ENCODE measurements around the gene OTOGL. TPM values are rescaled to one million over a fixed set of nuclear protein-coding genes. Genes with fewer than 3 reads are reported as not detected.

OTOGL gene
- total RNA-seq, 1 experiment from 2014 or later: not detected

DNA sequence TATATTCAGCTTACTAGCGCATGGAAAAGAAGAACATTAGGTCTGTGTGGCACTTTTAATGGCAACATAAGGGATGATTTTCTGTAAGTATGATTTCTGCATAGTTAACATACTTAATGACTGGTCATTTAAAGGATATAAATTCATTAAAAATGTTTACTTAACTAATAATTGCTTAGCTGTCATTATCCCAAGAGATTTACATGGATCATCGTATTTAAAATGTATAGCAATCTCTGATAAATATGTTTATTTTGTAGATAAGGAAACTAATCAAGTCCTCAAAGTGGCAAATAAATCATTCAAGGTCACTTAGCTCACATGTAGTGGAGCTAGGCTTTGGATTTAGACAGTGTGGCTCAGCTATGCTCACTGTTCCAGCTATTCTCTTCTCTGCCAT lies 158.6 kb downstream of the OTOGL start:
- Histone ChIP-seq H3K27me3 (ENCODE audit: insufficient read depth, low read depth) (no peaks in the 10 kb centered on the region), H3K4me2 (no peak overlapping the region), H3K36me3 (ENCODE audit: low read depth) (no peaks in the 10 kb centered on the region), H3K4me1 (replicated peaks; ENCODE audit: insufficient read depth) (no peaks in the 10 kb centered on the region), H3F3A (ENCODE audit: insufficient read depth, low read depth) (no peaks in the 10 kb centered on the region), H3K27ac (no peak overlapping the region), H3K9me3 (ENCODE audit: insufficient read depth, low read depth) (no peaks in the 10 kb centered on the region; the same call in none of the 2 replicates), H4K20me1 (ENCODE audit: insufficient read depth) (no peaks in the 10 kb centered on the region), H3K79me2 (ENCODE audit: low read depth) (no peaks in the 10 kb centered on the region), H2AFZ (no peak overlapping the region), H3K9me2 (ENCODE audit: insufficient read depth) (no peaks in the 10 kb centered on the region), H3K4me3 (no peak overlapping the region)
- DNase-seq: no peak
- CTCF ChIA-PET: interaction anchor here (0.5 to 0.6 kb wide), 2 partner anchors 12 to 263 kb away, joined by 3 read pairs; no protein-coding TSS in a partner anchor
- BruUV-seq (replicated peaks): no TSS peak
- intact Hi-C loops (cut with micrococcal nuclease; ENCODE audit: unreplicated experiment): no loop called here
- POLR2A ChIA-PET (ENCODE audit: unreplicated experiment): no interaction called here
- TF ChIP-seq EZH2 (IDR thresholded peaks at IDR 0.05; ENCODE audit: low read depth): no peak
- TF ChIP-seq, protein P1, sequence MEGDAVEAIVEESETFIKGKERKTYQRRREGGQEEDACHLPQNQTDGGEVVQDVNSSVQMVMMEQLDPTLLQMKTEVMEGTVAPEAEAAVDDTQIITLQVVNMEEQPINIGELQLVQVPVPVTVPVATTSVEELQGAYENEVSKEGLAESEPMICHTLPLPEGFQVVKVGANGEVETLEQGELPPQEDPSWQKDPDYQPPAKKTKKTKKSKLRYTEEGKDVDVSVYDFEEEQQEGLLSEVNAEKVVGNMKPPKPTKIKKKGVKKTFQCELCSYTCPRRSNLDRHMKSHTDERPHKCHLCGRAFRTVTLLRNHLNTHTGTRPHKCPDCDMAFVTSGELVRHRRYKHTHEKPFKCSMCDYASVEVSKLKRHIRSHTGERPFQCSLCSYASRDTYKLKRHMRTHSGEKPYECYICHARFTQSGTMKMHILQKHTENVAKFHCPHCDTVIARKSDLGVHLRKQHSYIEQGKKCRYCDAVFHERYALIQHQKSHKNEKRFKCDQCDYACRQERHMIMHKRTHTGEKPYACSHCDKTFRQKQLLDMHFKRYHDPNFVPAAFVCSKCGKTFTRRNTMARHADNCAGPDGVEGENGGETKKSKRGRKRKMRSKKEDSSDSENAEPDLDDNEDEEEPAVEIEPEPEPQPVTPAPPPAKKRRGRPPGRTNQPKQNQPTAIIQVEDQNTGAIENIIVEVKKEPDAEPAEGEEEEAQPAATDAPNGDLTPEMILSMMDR (conservative IDR thresholded peaks at IDR 0.05): no peak

DNA sequence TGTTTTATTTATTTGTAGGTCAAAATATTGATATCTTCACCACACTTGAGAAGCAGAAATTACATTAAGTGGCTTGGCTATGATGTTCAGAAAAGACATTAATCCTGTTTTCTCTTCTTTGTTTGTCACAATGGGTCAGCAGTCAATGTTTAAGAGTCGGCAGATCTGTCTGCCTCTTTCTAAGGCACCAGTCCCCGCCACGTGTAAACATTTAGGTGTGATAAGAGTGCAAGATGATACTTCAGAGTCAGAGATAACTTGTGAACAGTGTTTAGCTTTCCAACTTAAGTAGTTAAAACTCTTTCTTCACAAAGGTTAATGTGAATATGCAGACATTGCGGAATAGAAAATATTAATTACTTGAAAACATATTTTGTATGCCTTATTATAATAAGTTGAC lies 160.9 kb downstream of the OTOGL start:
- intact Hi-C loops (cut with micrococcal nuclease; ENCODE audit: unreplicated experiment): loop anchor here (10.0 kb wide), 1 partner anchor 375 kb away; no protein-coding TSS in a partner anchor
- CTCF ChIA-PET: no interaction called here
- no peaks in the 10 kb centered on the region for H3K27me3 ChIP-seq (ENCODE audit: insufficient read depth, low read depth)
- H3K79me2 ChIP-seq (ENCODE audit: low read depth): no peaks in the 10 kb centered on the region
- no peaks in the 10 kb centered on the region for H3F3A ChIP-seq (ENCODE audit: insufficient read depth, low read depth)
- H3K4me2 ChIP-seq: no peak overlapping the region
- POLR2A ChIA-PET (ENCODE audit: unreplicated experiment): interaction anchor here (0.6 kb wide), 1 partner anchor 482 kb away, joined by 7 read pairs; no protein-coding TSS in a partner anchor
- H3K9me3 ChIP-seq (ENCODE audit: insufficient read depth, low read depth): no peaks in the 10 kb centered on the region; the same call in 1 of the 2 replicates
- no peak for TF ChIP-seq EZH2 (IDR thresholded peaks at IDR 0.05; ENCODE audit: low read depth)
- TF ChIP-seq, protein P1 (conservative IDR thresholded peaks at IDR 0.05): no peak
- no peaks in the 10 kb centered on the region for H3K36me3 ChIP-seq (ENCODE audit: low read depth)
- DNase-seq: no peak
- BruUV-seq (replicated peaks): no TSS peak
- no peak overlapping the region for H3K27ac ChIP-seq
- no peaks in the 10 kb centered on the region for H3K9me2 ChIP-seq (ENCODE audit: insufficient read depth)
- no peak overlapping the region for H2AFZ ChIP-seq
- H4K20me1 ChIP-seq (ENCODE audit: insufficient read depth): no peaks in the 10 kb centered on the region
- no peaks in the 10 kb centered on the region for H3K4me1 ChIP-seq (replicated peaks; ENCODE audit: insufficient read depth)
- no peak overlapping the region for H3K4me3 ChIP-seq

- Histone ChIP-seq H3K4me2 (no peak overlapping the region), H4K20me1 (ENCODE audit: insufficient read depth) (no peaks in the 10 kb centered on the region), H3K4me3 (no peak overlapping the region), H3K27ac (no peak overlapping the region), H3F3A (ENCODE audit: insufficient read depth, low read depth) (no peaks in the 10 kb centered on the region), H2AFZ (no peak overlapping the region), H3K27me3 (ENCODE audit: insufficient read depth, low read depth) (no peaks in the 10 kb centered on the region), H3K79me2 (ENCODE audit: low read depth) (no peaks in the 10 kb centered on the region), H3K9me3 (ENCODE audit: insufficient read depth, low read depth) (no peaks in the 10 kb centered on the region; the same call in 1 of the 2 replicates), H3K9me2 (ENCODE audit: insufficient read depth) (no peaks in the 10 kb centered on the region), H3K36me3 (ENCODE audit: low read depth) (no peaks in the 10 kb centered on the region), H3K4me1 (replicated peaks; ENCODE audit: insufficient read depth) (no peaks in the 10 kb centered on the region)
- intact Hi-C loops (cut with micrococcal nuclease; ENCODE audit: unreplicated experiment): loop anchor here (10.0 kb wide), 1 partner anchor 377 kb away; no protein-coding TSS in a partner anchor
- POLR2A ChIA-PET (ENCODE audit: unreplicated experiment): no interaction called here
- no peak for DNase-seq
- no TSS peak for BruUV-seq (replicated peaks)
- CTCF ChIA-PET: no interaction called here
- TF ChIP-seq, protein P1 (conservative IDR thresholded peaks at IDR 0.05): no peak
- no peak for TF ChIP-seq EZH2 (IDR thresholded peaks at IDR 0.05; ENCODE audit: low read depth)
Observed at GRCh38 chr12:80261403-80261802, 162.1 kb downstream of the OTOGL start.
